Ectodermal cell (in vitro differentiated cells): ENCODE data around the gene NCAPD3. TPM values are rescaled to one million over a fixed set of nuclear protein-coding genes. Genes with fewer than 3 reads are reported as not detected.
A peak's percentile ranks its signal among the peaks of the same experiment; 100 is the strongest.

Experiments
- H3K27ac ChIP-seq: 2 replicates; pipeline ENCODE4 v1.7.0; 2013; ENCODE audit warnings: mild to moderate bottlenecking, low read depth, low read length; ENCODE audit not compliant: insufficient read depth, poor library complexity, severe bottlenecking
- H3K27me3 ChIP-seq: 2 replicates; pipeline ENCODE4 v1.7.0; 2013; ENCODE audit warnings: mild to moderate bottlenecking, low read length; ENCODE audit not compliant: insufficient read depth, control insufficient read depth, poor library complexity, severe bottlenecking
- H3K36me3 ChIP-seq: one replicate; pipeline ENCODE4 v1.7.0; 2013; ENCODE audit warnings: low read length; ENCODE audit not compliant: control insufficient read depth, insufficient read depth
- H3K4me1 ChIP-seq: one replicate; pipeline ENCODE4 v1.7.0; 2013; ENCODE audit warnings: low read length; ENCODE audit not compliant: control insufficient read depth, insufficient read depth
- H3K4me3 ChIP-seq: 2 replicates; pipeline ENCODE4 v1.7.0; 2013; ENCODE audit warnings: low read depth, low read length, control low read depth; ENCODE audit not compliant: insufficient read depth
- H3K9me3 ChIP-seq: 2 replicates; pipeline ENCODE4 v1.7.0; 2013; ENCODE audit warnings: mild to moderate bottlenecking, low read length, moderate library complexity; ENCODE audit not compliant: control insufficient read depth
- WGBS, 2 experiments: methylation state at CpG; one replicate each; pipeline ENCODE4 v1.1.7; 2013; ENCODE audit warnings: missing lambda C conversion rate in 2 of 2; 5-methylcytosine and 5-hydroxymethylcytosine counted together
- polyA plus RNA-seq, 4 experiments: library from polyadenylated mRNA; stranded (reverse); fragments of 50-300 nt; gene quantifications; one replicate each; pipeline ENCODE4 v1.2.3, GENCODE V29; 2013

Gene NCAPD3, protein sequence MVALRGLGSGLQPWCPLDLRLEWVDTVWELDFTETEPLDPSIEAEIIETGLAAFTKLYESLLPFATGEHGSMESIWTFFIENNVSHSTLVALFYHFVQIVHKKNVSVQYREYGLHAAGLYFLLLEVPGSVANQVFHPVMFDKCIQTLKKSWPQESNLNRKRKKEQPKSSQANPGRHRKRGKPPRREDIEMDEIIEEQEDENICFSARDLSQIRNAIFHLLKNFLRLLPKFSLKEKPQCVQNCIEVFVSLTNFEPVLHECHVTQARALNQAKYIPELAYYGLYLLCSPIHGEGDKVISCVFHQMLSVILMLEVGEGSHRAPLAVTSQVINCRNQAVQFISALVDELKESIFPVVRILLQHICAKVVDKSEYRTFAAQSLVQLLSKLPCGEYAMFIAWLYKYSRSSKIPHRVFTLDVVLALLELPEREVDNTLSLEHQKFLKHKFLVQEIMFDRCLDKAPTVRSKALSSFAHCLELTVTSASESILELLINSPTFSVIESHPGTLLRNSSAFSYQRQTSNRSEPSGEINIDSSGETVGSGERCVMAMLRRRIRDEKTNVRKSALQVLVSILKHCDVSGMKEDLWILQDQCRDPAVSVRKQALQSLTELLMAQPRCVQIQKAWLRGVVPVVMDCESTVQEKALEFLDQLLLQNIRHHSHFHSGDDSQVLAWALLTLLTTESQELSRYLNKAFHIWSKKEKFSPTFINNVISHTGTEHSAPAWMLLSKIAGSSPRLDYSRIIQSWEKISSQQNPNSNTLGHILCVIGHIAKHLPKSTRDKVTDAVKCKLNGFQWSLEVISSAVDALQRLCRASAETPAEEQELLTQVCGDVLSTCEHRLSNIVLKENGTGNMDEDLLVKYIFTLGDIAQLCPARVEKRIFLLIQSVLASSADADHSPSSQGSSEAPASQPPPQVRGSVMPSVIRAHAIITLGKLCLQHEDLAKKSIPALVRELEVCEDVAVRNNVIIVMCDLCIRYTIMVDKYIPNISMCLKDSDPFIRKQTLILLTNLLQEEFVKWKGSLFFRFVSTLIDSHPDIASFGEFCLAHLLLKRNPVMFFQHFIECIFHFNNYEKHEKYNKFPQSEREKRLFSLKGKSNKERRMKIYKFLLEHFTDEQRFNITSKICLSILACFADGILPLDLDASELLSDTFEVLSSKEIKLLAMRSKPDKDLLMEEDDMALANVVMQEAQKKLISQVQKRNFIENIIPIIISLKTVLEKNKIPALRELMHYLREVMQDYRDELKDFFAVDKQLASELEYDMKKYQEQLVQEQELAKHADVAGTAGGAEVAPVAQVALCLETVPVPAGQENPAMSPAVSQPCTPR (N-terminal part only)
- 39.4 TPM for polyA plus RNA-seq (2013, experiment 1 of 4)
- 38.9 TPM for polyA plus RNA-seq (2013, experiment 2 of 4)
- 27.9 TPM for polyA plus RNA-seq (2013, experiment 3 of 4)
- polyA plus RNA-seq (2013, experiment 4 of 4), result 35.7 TPM

- peak within 1 kb of the TSS; percentile 99 for H3K4me3 ChIP-seq
- H3K27me3 ChIP-seq, result peaks cover 12% of the 10 kb centered on the region
- peak within 1 kb of the TSS; percentile 78 for H3K27ac ChIP-seq
- peaks cover 2% of the 10 kb centered on the region for H3K36me3 ChIP-seq
- H3K4me1 ChIP-seq, result peaks cover 14% of the 10 kb centered on the region
- H3K9me3 ChIP-seq, result no peaks in the 10 kb centered on the region
- WGBS, 2 experiments, result 0% methylated on average over 89 of the region's 89 CpGs
Measured at GRCh38 chr11:134223836-134224709, at the start of gene NCAPD3, which contains the start of gene VPS26B. Gene NCAPD3, minus strand, starts transcription at chr11:134223967. Its CDS starts 41 bp downstream, at chr11:134223926. Gene VPS26B, plus strand, starts transcription at chr11:134224671. Its CDS starts 452 bp downstream, at chr11:134225123.

DNA sequence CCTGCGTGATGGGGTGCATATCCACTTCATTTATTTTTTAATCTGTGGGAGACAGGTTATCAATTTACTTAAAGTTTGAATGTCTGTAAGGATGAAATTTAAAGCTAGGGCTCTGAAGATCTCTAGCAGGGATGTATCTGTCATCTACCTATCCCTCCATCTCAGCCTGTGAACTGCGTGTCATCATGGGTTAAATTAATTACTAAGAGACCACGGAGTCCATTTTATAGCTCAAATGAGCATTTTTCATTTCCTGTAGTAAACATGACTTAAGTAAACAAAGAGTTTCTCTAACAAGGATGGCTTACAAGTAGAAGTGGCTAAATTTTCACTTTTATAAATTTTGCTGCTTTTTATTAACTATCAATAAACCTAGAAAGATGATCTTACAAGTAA lies 49.5 kb upstream of the NCAPD3 start:
- H3K27ac ChIP-seq, result no peak overlapping the region
- 9 to 22% methylated on average over 2 to 3 of the region's 3 CpGs for WGBS, 2 experiments

GRCh38 chr11:134272381-134273316 lies 48.9 kb upstream of the NCAPD3 start:
- WGBS, 2 experiments, result 23 to 25% methylated on average over 18 of the region's 18 CpGs
- Histone ChIP-seq H3K9me3 (no peaks in the 10 kb centered on the region), H3K27ac (no peak overlapping the region), H3K4me1 (peaks cover 12% of the 10 kb centered on the region), H3K36me3 (no peaks in the 10 kb centered on the region), H3K27me3 (peaks cover 67% of the 10 kb centered on the region), H3K4me3 (no peak overlapping the region)

More for the DNA sequence above, 49.5 kb upstream of the NCAPD3 start:
- Histone ChIP-seq H3K9me3 (no peaks in the 10 kb centered on the region), H3K36me3 (no peaks in the 10 kb centered on the region), H3K4me3 (no peak overlapping the region), H3K4me1 (peaks cover 10% of the 10 kb centered on the region), H3K27me3 (peaks cover 74% of the 10 kb centered on the region)

DNA sequence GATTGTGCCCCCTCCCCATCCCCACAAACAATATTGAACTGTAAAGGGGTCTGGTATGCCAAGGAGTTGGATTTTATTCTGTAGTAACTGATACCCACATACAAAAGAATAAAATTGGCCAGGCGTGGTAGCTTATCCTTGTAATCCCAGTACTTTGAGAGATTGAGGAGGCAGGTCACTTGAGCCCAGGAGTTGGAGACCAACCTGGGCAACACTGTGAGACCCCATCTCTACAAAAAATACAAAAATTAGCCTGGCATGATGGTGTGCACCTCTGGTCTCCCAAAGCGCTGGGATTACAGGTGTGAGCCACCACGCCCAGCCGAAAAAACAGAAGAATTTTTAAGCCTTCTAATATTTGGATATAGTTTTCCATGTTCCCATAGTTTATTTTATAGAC lies 48.2 kb upstream of the NCAPD3 start:
- peaks cover 61% of the 10 kb centered on the region for H3K27me3 ChIP-seq
- H3K4me3 ChIP-seq, result no peak overlapping the region
- H3K27ac ChIP-seq, result no peak overlapping the region
- H3K36me3 ChIP-seq, result no peaks in the 10 kb centered on the region
- 86% methylated on average over 4 of the region's 4 CpGs for WGBS, 2 experiments
- peaks cover 16% of the 10 kb centered on the region for H3K4me1 ChIP-seq
- H3K9me3 ChIP-seq, result no peaks in the 10 kb centered on the region

DNA sequence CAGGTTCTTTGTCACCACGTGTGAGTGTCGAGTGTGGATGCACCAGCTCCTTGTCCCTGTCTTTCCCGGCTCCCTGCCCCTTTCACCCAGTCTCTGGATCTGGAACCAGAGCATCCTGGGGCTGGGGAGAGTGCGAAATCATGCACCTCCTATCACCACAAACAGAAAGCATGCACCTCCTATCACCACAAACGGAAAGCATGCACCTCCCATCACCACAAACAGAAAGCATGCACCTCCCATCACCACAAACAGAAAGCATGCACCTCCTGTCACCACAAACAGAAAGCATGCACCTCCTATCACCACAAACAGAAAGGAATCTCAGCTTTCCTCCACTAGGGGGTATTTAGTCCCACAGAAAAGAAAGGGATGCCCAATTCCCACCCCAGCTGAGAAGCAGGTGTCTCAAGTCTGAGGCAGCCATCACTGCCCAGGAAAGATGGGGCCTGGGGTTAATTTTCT lies 46.5 kb upstream of the NCAPD3 start:
- 58 to 60% methylated on average over 5 of the region's 5 CpGs for WGBS, 2 experiments
- Histone ChIP-seq H3K27me3 (peaks cover 44% of the 10 kb centered on the region), H3K4me3 (no peak overlapping the region), H3K4me1 (peaks cover 16% of the 10 kb centered on the region), H3K9me3 (no peaks in the 10 kb centered on the region), H3K27ac (no peak overlapping the region), H3K36me3 (no peaks in the 10 kb centered on the region)

GRCh38 chr11:134267966-134268365 lies 44.2 kb upstream of the NCAPD3 start:
- no peak overlapping the region for H3K4me3 ChIP-seq

GRCh38 chr11:134267461-134267860 lies 43.7 kb upstream of the NCAPD3 start:
- Histone ChIP-seq H3K4me3 (no peak overlapping the region), H3K27ac (no peak overlapping the region), H3K4me1 (peaks cover 6% of the 10 kb centered on the region), H3K36me3 (no peaks in the 10 kb centered on the region), H3K9me3 (no peaks in the 10 kb centered on the region), H3K27me3 (peaks cover 15% of the 10 kb centered on the region)
- 61 to 65% methylated on average over 5 of the region's 5 CpGs for WGBS, 2 experiments

More at GRCh38 chr11:134267966-134268365, 44.2 kb upstream of the NCAPD3 start:
- H3K27ac ChIP-seq, result no peak overlapping the region
- H3K27me3 ChIP-seq, result peaks cover 20% of the 10 kb centered on the region
- peaks cover 11% of the 10 kb centered on the region for H3K4me1 ChIP-seq
- 92 to 94% methylated on average over 11 of the region's 11 CpGs for WGBS, 2 experiments
- H3K9me3 ChIP-seq, result no peaks in the 10 kb centered on the region
- H3K36me3 ChIP-seq, result no peaks in the 10 kb centered on the region

DNA sequence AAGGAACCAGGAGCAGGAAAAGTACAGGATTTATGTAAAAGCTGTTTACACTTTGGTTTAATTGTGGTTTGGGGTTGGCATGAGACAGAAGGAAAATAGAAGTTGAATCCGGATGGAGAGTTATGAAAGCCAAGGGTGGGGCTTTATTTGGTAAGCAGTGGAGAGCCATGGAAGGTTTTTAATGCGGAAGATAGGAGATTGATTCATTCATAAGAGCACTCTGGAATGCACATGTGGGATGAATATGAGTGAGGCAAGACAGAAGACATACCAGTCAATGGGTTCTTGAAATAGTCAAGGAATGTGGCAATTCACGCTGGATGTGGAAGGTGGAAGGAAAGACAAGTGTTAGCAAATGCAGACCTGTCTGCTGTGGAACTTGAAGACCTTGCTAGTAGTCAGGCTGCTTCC lies 43.1 kb upstream of the NCAPD3 start:
- peaks cover 9% of the 10 kb centered on the region for H3K27me3 ChIP-seq
- no peak overlapping the region for H3K4me3 ChIP-seq
- H3K27ac ChIP-seq, result no peak overlapping the region
- WGBS, 2 experiments, result 69 to 73% methylated on average over 3 of the region's 3 CpGs
- H3K36me3 ChIP-seq, result no peaks in the 10 kb centered on the region
- H3K9me3 ChIP-seq, result no peaks in the 10 kb centered on the region
- peaks cover 6% of the 10 kb centered on the region for H3K4me1 ChIP-seq
